WTC11 (cell line): ENCODE results near the gene CYP46A1. TPM values are rescaled to one million over a fixed set of nuclear protein-coding genes. Genes with fewer than 3 reads are reported as not detected.

Experiments used
- ATAC-seq: fragments of 200-7000 bp; cut with Tn5 transposase; 2 replicates; pipeline ENCODE4 v1.10.0; 2021; ENCODE audit warnings: mild to moderate bottlenecking, moderate library complexity
- CTCF ChIA-PET: fragments of 300-600 bp; sonication (Branson Sonifier 250); formaldehyde crosslinking; loops from one replicate; lab custom pipeline; 2021; ENCODE audit warnings: antibody characterized with exemption; lab: Charles Lee
- POLR2A ChIA-PET: fragments of 350-600 bp; sonication (Branson Sonifier 250); formaldehyde crosslinking; loops from one replicate; lab custom pipeline; 2021; ENCODE audit warnings: antibody characterized with exemption; lab: Charles Lee
- DNase-seq: peaks from one replicate; pipeline ENCODE4 v3.0.0; 2021; ENCODE audit warnings: low spot score
- H3K27ac Mint-ChIP-seq: 2 replicates; pipeline ENCODE4 v1.8.0; 2021; ENCODE audit warnings: mixed read lengths
- H3K27me3 Mint-ChIP-seq: 2 replicates; pipeline ENCODE4 v1.8.0; 2021; ENCODE audit warnings: low read depth, mild to moderate bottlenecking, moderate library complexity, mixed read lengths
- H3K36me3 Mint-ChIP-seq: 2 replicates; pipeline ENCODE4 v1.8.0; 2021; ENCODE audit warnings: mixed read lengths
- H3K4me1 Mint-ChIP-seq: 2 replicates; pipeline ENCODE4 v1.8.0; 2022; ENCODE audit warnings: mixed read lengths
- H3K4me3 Mint-ChIP-seq: 2 replicates; pipeline ENCODE4 v1.8.0; 2021; ENCODE audit warnings: mild to moderate bottlenecking, moderate library complexity, mixed read lengths
- H3K9me3 Mint-ChIP-seq: 2 replicates; pipeline ENCODE4 v1.8.0; 2021; ENCODE audit warnings: mixed read lengths
- ATF1 ChIP-seq: sonication (generic); formaldehyde crosslinking; IDR thresholded peaks from 2 replicates; pipeline ENCODE4 v1.8.1; 2023; ENCODE audit warnings: mild to moderate bottlenecking, moderate library complexity, missing genetic modification reagents
- ATF2 ChIP-seq: sonication (generic); formaldehyde crosslinking; IDR thresholded peaks from 2 replicates; pipeline ENCODE4 v1.8.1; 2022; ENCODE audit warnings: low read depth, missing genetic modification reagents, borderline replicate concordance
- CDX4 ChIP-seq: fragments of 250-450 bp; sonication (Bioruptor Pico); IDR thresholded peaks from 2 replicates; pipeline ENCODE4 v1.9.0; 2021; ENCODE audit warnings: moderate library complexity, mild to moderate bottlenecking, inconsistent platforms, borderline replicate concordance
- CREM ChIP-seq: sonication (generic); formaldehyde crosslinking; IDR thresholded peaks from 2 replicates; pipeline ENCODE4 v1.8.1; 2022; ENCODE audit warnings: mild to moderate bottlenecking, missing genetic modification reagents, moderate library complexity
- E2F4 ChIP-seq: sonication (generic); formaldehyde crosslinking; IDR thresholded peaks from 2 replicates; pipeline ENCODE4 v1.8.1; 2022; ENCODE audit warnings: low read depth, mild to moderate bottlenecking, moderate library complexity, missing genetic modification reagents, borderline replicate concordance
- FOXJ3 ChIP-seq: sonication (generic); formaldehyde crosslinking; IDR thresholded peaks from 2 replicates; pipeline ENCODE4 v1.9.0; 2021; ENCODE audit warnings: missing genetic modification reagents, mild to moderate bottlenecking, borderline replicate concordance
- GTF2I ChIP-seq: fragments of 250-450 bp; sonication (Bioruptor Pico); conservative IDR thresholded peaks from 2 replicates; pipeline ENCODE4 v1.4.0; 2021; ENCODE audit warnings: mild to moderate bottlenecking
- HMGA2 ChIP-seq: fragments of 250-450 bp; sonication (Bioruptor Pico); IDR thresholded peaks from 2 replicates; pipeline ENCODE4 v1.4.0; 2021; ENCODE audit warnings: mild to moderate bottlenecking, moderate library complexity
- JUN ChIP-seq: sonication (generic); formaldehyde crosslinking; IDR thresholded peaks from 2 replicates; pipeline ENCODE4 v1.8.0; 2023; ENCODE audit warnings: mild to moderate bottlenecking, missing genetic modification reagents
- MXD4 ChIP-seq: fragments of 250-450 bp; sonication (Bioruptor Pico); IDR thresholded peaks from 2 replicates; pipeline ENCODE4 v1.8.0; 2021; ENCODE audit warnings: mild to moderate bottlenecking, moderate library complexity, borderline replicate concordance
- MYBL2 ChIP-seq: sonication (generic); formaldehyde crosslinking; IDR thresholded peaks from 2 replicates; pipeline ENCODE4 v1.8.1; 2023; ENCODE audit warnings: mild to moderate bottlenecking, moderate library complexity, missing genetic modification reagents
- PRRX2 ChIP-seq: fragments of 250-450 bp; sonication (Bioruptor Pico); IDR thresholded peaks from 2 replicates; pipeline ENCODE4 v1.8.0; 2021; ENCODE audit warnings: mild to moderate bottlenecking
- SMAD3 ChIP-seq: sonication (generic); formaldehyde crosslinking; IDR thresholded peaks from 2 replicates; pipeline ENCODE4 v1.8.0; 2022; ENCODE audit warnings: missing genetic modification reagents, mild to moderate bottlenecking, borderline replicate concordance
- TCF7 ChIP-seq: sonication (generic); formaldehyde crosslinking; IDR thresholded peaks from 2 replicates; pipeline ENCODE4 v1.8.0; 2022; ENCODE audit warnings: mild to moderate bottlenecking, low read depth, missing genetic modification reagents, moderate library complexity
- ZNF219 ChIP-seq: sonication (generic); formaldehyde crosslinking; IDR thresholded peaks from 2 replicates; pipeline ENCODE4 v1.8.0; 2023; ENCODE audit warnings: missing genetic modification reagents, mild to moderate bottlenecking, borderline replicate concordance
- ZNF232 ChIP-seq: sonication (generic); formaldehyde crosslinking; IDR thresholded peaks from 2 replicates; pipeline ENCODE4 v1.8.0; 2022; ENCODE audit warnings: mild to moderate bottlenecking, missing genetic modification reagents
- ZNF263 ChIP-seq: sonication (generic); formaldehyde crosslinking; IDR thresholded peaks from 2 replicates; pipeline ENCODE4 v1.8.1; 2022; ENCODE audit warnings: low read depth, mild to moderate bottlenecking, moderate library complexity, missing genetic modification reagents
- ZNF532 ChIP-seq: fragments of 250-450 bp; sonication (Bioruptor Pico); IDR thresholded peaks from 2 replicates; pipeline ENCODE4 v1.9.0; 2021; ENCODE audit warnings: mild to moderate bottlenecking, borderline replicate concordance
- total RNA-seq: library from RNA; stranded (reverse); gene quantifications from 3 replicates; pipeline ENCODE4 v1.2.3, GENCODE V29; 2021
- TF ChIP-seq, protein P1 (sequence below): sonication (generic); formaldehyde crosslinking; IDR thresholded peaks from 2 replicates; pipeline ENCODE4 v1.8.0; 2023; ENCODE audit warnings: missing genetic modification reagents, mild to moderate bottlenecking, borderline replicate concordance
- TF ChIP-seq, protein P2 (sequence below): sonication (generic); formaldehyde crosslinking; IDR thresholded peaks from 2 replicates; pipeline ENCODE4 v1.8.1; 2022; ENCODE audit warnings: mild to moderate bottlenecking, missing genetic modification reagents, moderate library complexity, borderline replicate concordance
- TF ChIP-seq, protein P3 (sequence below): sonication (generic); formaldehyde crosslinking; IDR thresholded peaks from 2 replicates; pipeline ENCODE4 v1.8.0; 2022; ENCODE audit warnings: mild to moderate bottlenecking, missing genetic modification reagents

The CYP46A1 gene
- total RNA-seq, 1 experiment from 2014 or later = 0.77 TPM

- TF ChIP-seq GTF2I (CRISPR knock-in tag) (no peak), E2F4 (CRISPR knock-in tag) (no peak), PRRX2 (CRISPR knock-in tag) (no peak), ATF2 (no peak), ZNF232 (no peak), ZNF263 (no peak), JUN (CRISPR knock-in tag) (no peak), MXD4 (no peak), ATF1 (CRISPR knock-in tag) (no peak), FOXJ3 (no peak), ZNF532 (CRISPR knock-in tag) (no peak), MYBL2 (no peak)
- TF ChIP-seq, protein P1, sequence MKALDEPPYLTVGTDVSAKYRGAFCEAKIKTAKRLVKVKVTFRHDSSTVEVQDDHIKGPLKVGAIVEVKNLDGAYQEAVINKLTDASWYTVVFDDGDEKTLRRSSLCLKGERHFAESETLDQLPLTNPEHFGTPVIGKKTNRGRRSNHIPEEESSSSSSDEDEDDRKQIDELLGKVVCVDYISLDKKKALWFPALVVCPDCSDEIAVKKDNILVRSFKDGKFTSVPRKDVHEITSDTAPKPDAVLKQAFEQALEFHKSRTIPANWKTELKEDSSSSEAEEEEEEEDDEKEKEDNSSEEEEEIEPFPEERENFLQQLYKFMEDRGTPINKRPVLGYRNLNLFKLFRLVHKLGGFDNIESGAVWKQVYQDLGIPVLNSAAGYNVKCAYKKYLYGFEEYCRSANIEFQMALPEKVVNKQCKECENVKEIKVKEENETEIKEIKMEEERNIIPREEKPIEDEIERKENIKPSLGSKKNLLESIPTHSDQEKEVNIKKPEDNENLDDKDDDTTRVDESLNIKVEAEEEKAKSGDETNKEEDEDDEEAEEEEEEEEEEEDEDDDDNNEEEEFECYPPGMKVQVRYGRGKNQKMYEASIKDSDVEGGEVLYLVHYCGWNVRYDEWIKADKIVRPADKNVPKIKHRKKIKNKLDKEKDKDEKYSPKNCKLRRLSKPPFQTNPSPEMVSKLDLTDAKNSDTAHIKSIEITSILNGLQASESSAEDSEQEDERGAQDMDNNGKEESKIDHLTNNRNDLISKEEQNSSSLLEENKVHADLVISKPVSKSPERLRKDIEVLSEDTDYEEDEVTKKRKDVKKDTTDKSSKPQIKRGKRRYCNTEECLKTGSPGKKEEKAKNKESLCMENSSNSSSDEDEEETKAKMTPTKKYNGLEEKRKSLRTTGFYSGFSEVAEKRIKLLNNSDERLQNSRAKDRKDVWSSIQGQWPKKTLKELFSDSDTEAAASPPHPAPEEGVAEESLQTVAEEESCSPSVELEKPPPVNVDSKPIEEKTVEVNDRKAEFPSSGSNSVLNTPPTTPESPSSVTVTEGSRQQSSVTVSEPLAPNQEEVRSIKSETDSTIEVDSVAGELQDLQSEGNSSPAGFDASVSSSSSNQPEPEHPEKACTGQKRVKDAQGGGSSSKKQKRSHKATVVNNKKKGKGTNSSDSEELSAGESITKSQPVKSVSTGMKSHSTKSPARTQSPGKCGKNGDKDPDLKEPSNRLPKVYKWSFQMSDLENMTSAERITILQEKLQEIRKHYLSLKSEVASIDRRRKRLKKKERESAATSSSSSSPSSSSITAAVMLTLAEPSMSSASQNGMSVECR (CRISPR knock-in tag) = no peak
- TF ChIP-seq, protein P2, sequence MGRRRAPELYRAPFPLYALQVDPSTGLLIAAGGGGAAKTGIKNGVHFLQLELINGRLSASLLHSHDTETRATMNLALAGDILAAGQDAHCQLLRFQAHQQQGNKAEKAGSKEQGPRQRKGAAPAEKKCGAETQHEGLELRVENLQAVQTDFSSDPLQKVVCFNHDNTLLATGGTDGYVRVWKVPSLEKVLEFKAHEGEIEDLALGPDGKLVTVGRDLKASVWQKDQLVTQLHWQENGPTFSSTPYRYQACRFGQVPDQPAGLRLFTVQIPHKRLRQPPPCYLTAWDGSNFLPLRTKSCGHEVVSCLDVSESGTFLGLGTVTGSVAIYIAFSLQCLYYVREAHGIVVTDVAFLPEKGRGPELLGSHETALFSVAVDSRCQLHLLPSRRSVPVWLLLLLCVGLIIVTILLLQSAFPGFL (CRISPR knock-in tag) = no peak
Observed at GRCh38 chr14:99634443-99634842, 49.7 kb upstream of the CYP46A1 start (continued).

DNA sequence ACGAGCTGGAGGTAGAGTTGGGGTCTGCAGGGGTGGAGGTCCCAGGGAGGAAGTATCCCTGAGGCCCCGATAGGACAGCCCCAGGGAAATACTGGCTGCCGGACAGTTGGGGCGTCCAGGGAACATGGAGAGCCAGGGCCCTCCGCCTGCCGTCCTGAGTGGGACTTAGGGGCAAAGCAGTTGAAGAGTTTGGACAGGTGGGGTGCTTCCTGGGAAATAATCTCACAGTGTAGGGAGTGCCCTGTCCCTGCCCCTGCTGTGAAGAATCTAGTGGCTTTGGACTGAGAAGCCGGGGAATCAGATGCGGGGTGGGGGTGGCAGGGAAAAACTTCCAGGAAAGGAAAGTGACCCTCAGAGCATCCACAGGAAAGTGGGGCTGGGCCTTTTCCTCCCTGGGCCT, 49.0 kb upstream of the CYP46A1 start:
- Mint-ChIP-seq H3K27ac (no peak overlapping the region), H3K27me3 (no peaks in the 10 kb centered on the region), H3K36me3 (no peaks in the 10 kb centered on the region), H3K4me3 (no peak overlapping the region), H3K4me1 (no peaks in the 10 kb centered on the region), H3K9me3 (no peaks in the 10 kb centered on the region)
- CTCF ChIA-PET = no interaction called here
- ATAC-seq = no peak
- POLR2A ChIA-PET = no interaction called here
- DNase-seq = no peak
- TF ChIP-seq CREM (CRISPR knock-in tag) (no peak), ZNF219 (CRISPR knock-in tag) (no peak), ZNF232 (no peak), TCF7 (CRISPR knock-in tag) (no peak), HMGA2 (CRISPR knock-in tag) (no peak), SMAD3 (CRISPR knock-in tag) (no peak), CDX4 (no peak)
- TF ChIP-seq, protein P3, sequence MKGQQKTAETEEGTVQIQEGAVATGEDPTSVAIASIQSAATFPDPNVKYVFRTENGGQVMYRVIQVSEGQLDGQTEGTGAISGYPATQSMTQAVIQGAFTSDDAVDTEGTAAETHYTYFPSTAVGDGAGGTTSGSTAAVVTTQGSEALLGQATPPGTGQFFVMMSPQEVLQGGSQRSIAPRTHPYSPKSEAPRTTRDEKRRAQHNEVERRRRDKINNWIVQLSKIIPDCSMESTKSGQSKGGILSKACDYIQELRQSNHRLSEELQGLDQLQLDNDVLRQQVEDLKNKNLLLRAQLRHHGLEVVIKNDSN (CRISPR knock-in tag) = no peak
